Suppressor macrophage treated with lipopolysaccharide for 4 hours (primary cell): Measurements from ENCODE around the gene DEF6.
"Not testable (repeated sequence)": the region's sequence is repeated elsewhere in the genome, so short reads cannot be mapped to it uniquely, and the experiment has no call there.

ENCODE experiments used
- DNase-seq: peaks from one replicate; pipeline ENCODE4 v3.0.0-alpha.2; 2020

Gene DEF6

GRCh38 chr6:35283361-35283760, 14.3 kb upstream of the DEF6 start:
- DNase-seq: no peak

GRCh38 chr6:35287671-35288396, 9.8 kb upstream of the DEF6 start:
- no peak for DNase-seq

GRCh38 chr6:35288834-35289233, 8.8 kb upstream of the DEF6 start:
- no peak for DNase-seq

- DNase-seq: no peak
These were observed 6.1 kb upstream of the DEF6 start for GRCh38 chr6:35291491-35291890.

GRCh38 chr6:35292494-35292893, 5.1 kb upstream of the DEF6 start:
- DNase-seq: no peak

- no peak for DNase-seq
These were observed 3.9 kb upstream of the DEF6 start for GRCh38 chr6:35293681-35294080.

- peak; percentile 39 for DNase-seq
These were observed 3.2 kb upstream of the DEF6 start for GRCh38 chr6:35294308-35294945.

GRCh38 chr6:35295036-35295435, 2.6 kb upstream of the DEF6 start:
- no peak for DNase-seq

- DNase-seq: no peak
These were observed 1.9 kb upstream of the DEF6 start for GRCh38 chr6:35295521-35296315.

- no peak for DNase-seq
These were observed 552 bp upstream of the DEF6 start for GRCh38 chr6:35296931-35297600.

- no peak for DNase-seq
These were observed 1.1 kb downstream of the DEF6 start for GRCh38 chr6:35298625-35299140.

- peak; percentile 70 for DNase-seq
These were observed 2.1 kb downstream of the DEF6 start for GRCh38 chr6:35299674-35300073.

GRCh38 chr6:35300848-35301247, 3.2 kb downstream of the DEF6 start:
- no peak for DNase-seq

- peak; percentile 86 for DNase-seq
These were observed 5.1 kb downstream of the DEF6 start for GRCh38 chr6:35302604-35303241.

GRCh38 chr6:35304299-35304698, 6.7 kb downstream of the DEF6 start:
- no peak for DNase-seq

GRCh38 chr6:35305117-35305516, 7.5 kb downstream of the DEF6 start:
- no peak for DNase-seq

- DNase-seq: not testable (repeated sequence)
These were observed 9.5 kb downstream of the DEF6 start for GRCh38 chr6:35307138-35307537.

- DNase-seq: not testable (repeated sequence)
These were observed 10.9 kb downstream of the DEF6 start for GRCh38 chr6:35308543-35308942.

GRCh38 chr6:35309611-35310264, 12.1 kb downstream of the DEF6 start:
- no peak for DNase-seq

- peak; percentile 21 for DNase-seq
These were observed 12.7 kb downstream of the DEF6 start for GRCh38 chr6:35310265-35310831.

GRCh38 chr6:35311390-35312075, 13.9 kb downstream of the DEF6 start:
- peak; percentile 42 for DNase-seq
